NK-92 (cell line): ENCODE results near the gene STAT1.
"Not testable (repeated sequence)": the region's sequence is repeated elsewhere in the genome, so short reads cannot be mapped to it uniquely, and the experiment has no call there.

ENCODE experiments used
- DNase-seq: peaks from one replicate; lab custom pipeline; 2025; ENCODE audit not compliant: unreplicated experiment; lab: John Stamatoyannopoulos, UW

The STAT1 gene

DNA sequence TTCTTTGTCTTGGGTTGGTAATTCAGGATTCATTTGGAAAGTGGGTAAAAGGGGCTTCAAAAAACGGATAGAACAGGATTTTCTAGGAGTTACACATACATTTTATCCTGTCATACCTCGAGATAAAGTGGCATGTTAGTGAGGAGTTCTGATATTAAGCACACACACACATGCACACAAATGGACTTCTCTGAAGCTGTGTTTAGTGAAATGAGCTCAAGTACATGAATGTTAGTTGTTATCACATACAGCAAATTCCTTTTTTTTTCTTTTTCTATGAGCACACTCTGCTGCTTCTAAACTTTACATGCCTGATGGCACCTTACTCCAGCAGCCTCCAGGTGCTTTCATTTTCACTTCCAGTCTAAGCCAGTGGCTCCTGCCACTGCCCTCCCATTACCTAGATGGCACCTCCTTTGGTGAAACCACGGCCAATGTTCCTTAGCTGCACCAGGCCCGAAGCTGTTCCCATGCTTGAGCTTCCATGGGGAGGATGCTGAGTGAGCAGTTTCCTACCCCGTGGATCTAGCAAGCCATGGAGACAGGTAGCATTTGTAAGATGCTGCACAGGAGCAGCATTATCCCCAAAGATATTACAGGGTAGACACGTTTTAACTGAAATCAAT, 49.7 kb downstream of the STAT1 start:
- DNase-seq: no peak

DNA sequence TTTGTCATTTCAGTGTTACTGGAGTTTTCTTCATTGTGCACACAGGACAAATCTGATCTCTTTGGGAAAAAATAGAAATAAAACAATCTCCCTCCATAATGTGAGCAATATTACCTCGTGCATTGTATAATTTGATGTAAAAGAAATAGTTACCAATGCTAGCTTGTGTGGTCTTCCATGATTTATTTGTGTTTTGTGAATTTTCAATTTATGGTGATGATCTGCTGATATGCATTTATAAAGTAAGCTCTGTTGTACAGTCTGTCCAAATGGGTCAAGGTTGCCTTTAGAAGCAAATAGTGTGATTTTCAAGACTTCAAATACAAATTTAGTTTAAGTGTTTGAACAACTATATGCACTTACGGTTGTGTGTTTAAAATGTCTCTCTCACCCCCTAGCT, 50.9 kb downstream of the STAT1 start:
- DNase-seq: no peak

DNA sequence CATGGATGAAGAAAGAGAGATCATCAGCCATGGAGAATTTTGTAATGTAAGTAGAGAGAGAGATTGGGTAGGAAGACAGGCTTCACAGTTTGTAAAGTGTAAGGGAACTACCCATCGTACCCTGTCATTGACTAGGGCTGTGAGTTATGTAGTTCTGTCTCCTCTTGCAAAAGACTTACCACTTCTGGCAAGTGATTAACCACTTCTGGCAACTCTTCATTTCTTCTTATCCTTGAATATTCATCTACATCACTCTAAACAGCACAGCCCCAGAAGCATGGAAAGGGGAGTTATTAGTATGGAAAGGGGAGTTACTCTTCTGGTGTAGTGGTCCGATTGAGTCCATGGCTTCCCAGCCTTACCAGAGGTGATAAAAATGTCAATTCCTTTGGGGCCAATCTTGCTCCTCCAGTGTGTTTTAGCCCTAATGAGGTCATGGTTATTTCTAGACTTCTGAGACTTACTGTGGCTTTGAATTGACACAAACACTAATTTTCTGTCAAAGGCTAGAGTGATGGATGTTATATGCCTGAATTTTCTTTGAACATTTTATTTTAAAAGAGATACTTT, 52.0 kb downstream of the STAT1 start:
- DNase-seq: no peak

DNA sequence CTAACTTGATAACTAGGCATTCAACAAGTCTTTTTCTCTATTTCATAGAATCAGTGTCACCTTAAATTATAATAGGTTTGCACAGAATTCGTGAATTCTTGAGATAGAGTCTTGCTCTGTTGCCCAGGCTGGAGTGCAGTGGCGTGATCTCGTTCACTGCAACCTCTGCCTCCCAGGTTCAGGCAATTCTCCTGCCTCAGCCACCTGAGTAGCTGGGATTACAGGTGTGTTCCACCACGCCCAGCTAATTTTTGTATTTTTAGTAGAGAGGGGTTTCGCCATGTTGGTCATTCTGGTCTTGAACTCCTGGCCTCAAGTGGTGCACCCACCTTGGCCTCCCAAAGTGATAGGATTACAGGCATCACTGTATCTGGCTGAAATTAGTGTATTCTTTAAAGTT, 52.9 kb downstream of the STAT1 start:
- not testable (repeated sequence) for DNase-seq

DNA sequence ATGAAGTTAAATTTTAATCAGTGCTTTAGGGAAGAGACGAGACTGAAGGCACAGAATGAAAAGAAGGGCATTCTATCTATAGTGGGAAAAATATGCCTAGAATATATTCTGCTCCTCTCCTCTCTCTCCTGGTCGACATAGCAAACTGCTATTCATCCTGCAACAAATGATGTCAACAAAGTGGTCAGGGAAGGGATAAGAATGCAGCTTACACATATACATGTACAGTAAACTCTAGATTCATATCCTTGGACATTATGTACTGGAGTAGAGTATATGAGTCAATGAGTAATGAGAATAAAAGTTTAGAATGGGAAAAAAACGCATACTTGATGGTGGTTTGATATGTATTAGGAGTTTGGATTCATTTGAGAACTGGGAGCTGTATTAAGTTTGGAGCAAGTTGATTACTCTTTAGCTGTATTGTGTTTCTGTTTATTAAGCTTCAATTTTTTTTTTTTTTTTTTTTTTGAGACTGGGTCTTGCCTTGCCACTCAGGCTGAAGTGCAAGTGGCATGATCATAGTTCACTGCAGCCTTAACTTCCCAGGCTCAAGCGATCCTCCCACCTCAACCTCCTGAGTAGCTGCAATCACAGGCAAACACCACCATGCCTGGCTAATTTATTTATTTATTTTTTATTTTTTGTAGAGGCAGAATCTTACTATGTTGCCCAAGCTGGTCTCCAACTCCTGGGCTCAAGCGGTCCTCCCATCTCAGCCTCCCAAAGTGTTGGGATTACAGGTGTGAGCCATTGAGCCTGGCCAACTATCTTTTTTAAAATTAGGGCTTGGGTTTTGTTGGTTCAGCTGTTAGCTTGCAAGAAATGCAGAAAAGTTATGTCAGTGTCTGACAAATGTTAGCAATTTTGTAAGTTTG, 53.8 kb downstream of the STAT1 start:
- DNase-seq: no peak

DNA sequence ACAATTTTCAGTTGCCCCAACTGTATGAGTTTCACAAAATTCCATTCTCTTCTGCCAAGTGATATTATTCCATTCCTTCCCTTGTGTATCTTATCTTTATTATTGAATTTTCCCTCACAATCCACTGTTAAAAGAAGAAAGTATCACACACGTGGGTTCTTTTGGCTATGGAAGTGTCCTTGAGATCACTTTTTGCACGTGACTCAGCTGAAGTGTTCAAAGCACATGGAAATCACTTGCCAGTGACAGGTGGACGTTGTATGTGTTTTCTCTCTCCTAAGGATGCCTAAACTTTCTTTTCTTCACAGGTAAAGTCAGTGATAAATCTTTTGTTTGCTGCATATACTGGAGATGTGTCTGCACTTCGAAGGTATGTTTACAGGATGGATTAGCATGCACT, 60.7 kb downstream of the STAT1 start:
- DNase-seq: no peak

DNA sequence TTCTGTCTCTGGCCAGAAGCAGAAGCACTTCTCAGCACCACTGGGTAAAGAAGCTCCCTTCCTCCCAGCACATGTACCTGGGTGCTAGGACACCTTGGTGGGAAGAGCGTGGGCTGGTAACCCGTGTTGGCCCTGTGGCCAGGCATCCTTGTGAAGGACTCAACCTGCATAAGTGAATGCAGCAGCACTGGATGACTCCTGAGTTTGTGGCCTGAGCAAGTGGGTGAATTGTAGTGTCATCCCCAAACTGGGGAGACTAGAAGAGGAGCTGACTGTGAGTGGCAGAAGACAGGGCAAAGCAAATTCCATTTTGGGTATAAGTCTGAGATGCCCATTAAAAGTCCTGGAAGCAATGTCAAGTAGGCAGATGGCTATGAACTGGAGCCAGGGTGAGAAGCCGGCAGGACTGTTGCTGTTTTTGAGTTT, 63.4 kb downstream of the STAT1 start:
- DNase-seq: no peak

DNA sequence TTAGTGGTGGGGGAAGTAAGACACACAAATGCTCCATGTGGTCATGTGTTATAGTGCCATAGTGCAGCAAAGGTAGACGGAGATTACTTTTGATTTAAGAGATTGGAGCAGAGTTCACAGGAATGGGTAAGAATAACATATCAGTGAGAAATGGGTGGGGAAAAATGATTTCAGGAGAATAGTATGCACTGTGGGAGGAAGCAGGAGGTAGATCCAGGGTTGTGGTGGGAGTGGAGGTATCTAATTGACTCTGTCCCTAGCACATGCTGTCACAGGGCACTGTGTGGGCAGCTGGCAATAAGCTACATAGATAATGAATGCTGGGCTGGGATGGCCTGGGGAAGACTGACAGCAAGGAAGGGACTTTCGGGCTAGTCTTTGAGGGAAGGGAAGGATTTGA, 65.3 kb downstream of the STAT1 start:
- DNase-seq: no peak

DNA sequence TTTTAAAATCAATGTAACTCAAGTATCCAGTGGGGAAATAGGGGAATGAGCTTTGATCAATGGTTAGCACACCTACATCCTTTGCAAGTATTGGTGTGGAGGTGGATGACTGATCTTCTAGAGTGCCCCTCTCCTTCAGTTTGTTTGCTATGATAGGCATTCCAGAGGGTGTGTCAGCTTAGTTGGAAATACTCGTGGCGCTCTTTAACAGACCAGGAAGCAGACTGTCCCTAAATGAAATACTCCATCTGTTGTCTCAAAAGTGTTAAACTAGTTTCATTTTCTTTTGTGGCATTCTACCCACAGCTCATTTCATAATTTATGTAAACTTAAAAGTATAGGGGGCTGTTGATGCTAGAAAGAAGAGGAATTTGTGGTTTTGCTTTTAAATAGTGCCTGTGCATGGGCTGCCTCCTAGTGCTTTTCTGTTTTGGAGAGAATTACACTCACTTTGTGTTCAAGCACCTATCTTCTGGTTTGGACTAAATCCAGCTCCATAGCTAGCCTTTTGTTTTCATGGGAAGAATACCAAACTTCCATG, 66.2 kb downstream of the STAT1 start:
- no peak for DNase-seq

DNA sequence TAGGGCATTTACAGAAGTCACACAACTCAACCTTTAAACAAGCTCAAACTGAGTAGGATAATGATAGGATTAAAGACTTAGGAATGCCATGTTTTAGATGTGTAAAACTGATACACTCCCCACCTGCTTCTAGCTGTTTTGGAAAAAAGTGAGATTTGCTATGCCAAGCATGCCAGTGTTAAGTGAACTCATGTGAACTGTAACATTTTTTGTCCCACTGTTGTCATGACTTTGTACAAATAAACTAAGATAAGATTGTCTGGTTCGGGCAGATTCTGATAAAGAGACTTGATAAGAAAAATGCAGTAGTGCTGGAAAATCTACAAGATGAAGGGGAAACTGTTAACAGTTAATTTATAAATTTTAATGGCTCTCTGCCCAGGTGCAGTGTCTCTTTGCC, 66.8 kb downstream of the STAT1 start:
- no peak for DNase-seq

DNA sequence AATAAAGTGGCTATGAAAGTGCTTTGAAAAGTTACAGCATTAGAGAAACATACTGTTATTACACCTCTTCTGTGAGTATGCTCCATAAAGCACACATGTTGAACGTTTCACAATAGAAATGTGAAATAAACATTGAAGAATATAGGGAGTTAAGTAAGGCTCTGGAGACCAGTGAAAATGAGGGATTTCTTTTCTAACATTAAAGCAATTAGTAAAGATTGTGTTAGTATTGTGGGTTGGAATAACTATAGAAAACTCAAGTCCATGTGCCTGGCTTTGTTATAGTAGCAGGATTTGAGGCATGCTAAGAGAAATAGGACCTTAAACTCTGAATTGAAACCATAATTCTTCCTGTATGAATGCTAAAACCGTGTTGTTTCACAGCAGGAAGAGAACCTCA, 70.3 kb downstream of the STAT1 start:
- no peak for DNase-seq

DNA sequence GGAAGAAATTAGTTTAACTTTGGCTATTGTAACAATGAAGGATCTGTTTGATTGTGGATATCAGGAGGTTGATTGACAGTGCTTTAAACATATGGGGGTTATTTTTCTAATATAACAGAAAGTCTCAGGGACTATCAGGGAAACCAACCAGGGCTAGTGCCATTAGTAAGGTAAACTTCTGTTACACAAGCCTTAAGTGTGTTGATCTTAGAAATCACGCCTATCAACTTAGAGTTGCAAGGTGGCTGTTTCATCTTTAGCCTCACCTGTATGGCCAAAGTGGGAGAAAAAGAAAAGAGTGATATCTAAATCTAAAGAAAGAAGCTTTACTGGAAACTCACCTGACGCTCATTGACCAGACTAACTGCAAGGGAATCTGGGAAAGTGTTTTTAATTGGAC, 71.3 kb downstream of the STAT1 start:
- DNase-seq: no peak

DNA sequence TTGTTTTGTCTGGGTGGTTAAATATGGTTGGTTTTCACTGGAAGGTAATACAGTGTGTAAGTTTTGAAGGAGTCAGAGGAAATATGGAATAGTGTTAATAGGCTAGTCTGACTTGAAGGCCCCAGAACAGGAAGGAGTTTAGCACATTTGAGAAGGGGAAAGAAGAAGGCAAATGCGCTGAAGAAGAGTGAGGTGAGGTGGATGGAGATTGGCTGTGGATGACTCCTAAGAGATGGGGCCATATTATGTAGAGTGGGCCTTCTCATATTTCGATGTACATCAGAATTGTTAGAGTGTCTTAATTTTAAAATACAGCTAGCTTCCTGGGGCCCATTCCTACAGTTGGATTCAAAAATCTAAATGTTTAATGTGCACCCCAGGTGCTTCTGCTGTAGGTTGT, 72.4 kb downstream of the STAT1 start:
- no peak for DNase-seq

DNA sequence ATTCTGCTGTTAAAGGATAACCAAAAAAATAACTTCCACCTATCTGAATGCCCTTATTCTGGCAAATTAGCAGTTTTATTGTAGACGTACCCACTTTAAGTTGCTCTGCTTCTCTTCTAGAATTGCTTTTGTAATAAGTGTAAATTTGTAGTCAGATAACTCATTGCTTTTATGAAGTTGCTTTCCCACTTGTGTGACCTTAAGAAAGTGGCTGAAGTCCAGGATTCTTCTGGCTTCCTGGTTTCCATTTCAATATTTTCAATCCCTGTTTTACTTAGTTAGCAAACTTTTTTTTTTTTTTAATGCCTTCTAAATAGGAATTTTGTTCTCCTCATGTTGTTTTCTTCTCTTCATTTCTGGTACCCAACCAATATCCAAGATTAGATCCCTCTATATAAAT, 73.5 kb downstream of the STAT1 start:
- DNase-seq: no peak

DNA sequence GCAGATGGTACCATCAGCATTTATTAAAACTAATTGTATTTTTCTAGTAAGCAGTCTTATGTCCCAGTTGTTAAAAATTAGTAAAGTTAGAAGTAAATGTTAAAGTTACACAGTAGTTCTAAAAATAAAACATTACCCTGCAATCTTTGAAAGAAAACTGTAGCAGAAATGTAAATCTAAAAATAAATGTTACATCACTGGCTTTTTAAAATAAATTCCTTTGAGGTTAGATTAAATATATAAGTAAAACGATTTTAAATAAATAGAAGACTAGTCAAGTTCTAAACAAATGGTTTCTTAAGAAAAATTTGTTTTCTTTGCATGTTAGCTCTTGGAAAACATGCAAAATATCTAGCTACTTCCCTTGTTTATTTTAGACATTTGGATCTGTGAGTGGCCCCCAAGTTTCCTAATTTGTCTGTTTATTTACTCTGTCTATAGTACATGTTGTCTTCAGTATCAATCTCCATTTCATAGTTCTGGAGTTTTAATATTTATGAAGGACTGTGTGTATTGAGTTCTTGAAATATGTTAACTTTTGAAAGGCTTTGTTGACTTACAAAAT, 75.1 kb downstream of the STAT1 start:
- DNase-seq: no peak

DNA sequence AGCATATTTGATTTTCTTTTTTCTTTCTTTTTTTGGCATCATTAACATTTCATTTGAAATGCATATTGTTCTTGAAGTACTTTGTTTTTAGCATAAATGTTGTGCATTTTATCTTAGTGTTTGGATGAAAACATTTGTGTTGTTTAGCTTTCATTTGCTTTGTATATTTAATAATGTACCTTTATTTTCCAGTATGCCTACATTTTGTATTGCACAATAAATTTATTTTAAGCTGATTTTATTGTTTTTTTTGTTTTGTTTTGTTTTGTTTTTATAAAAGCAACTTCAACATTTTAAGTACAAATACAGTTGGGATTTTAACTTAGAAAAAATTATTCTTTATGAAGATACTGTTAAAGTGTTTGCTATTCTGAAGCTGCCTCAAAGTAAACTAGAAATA, 78.9 kb downstream of the STAT1 start:
- DNase-seq: no peak

DNA sequence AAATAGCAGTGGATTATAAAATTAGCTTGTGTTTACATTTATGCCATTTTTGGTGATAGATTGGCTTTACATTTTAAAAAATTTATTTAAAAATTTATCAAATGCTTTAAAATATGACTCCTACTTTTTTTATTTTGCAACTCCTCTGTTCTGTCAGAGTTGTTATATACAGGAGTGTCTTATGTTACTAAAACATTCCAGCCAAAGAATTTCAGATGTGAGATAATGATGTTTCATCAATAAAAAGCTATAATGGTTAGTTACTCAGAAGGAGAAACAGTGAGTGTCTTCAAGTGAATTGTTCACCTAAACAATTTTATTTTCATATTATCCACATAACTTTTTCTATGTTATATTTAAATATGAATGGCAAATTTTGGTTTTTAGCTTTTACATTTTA, 80.6 kb downstream of the STAT1 start:
- DNase-seq: no peak

DNA sequence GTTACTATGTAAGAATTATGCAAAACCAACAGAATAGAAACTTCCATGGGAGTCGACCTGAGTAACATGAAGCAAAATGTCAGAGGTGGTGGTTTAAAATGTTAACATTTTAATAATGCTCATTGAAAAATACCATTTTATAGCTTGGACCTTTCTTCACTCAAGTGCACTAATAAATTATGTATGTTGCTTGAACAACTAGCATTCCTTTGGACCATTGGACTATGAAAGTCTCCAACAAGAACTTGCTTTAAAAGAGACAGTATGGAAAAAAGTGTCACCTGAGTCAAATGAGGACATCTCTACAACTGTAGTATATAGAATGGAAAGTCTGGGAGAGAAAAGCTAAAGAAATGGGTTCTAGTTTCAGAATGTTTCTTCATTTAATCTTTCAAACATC, 81.5 kb downstream of the STAT1 start:
- no peak for DNase-seq

DNA sequence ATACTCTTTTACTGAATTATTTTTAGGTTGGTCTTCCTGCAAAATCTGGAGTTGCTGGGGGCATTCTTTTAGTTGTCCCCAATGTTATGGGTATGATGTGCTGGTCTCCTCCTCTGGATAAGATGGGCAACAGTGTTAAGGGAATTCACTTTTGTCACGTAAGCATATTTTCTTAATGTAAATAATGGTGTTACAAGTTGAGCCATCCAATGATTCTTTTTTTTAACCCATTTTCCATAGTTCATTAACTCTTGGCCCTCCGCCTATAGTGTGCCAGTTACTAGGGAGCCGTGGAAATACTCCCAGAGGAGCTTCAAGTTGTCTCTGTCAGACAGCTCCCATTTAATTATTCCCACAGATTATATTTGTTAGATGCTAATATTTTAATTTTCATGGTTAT, 83.6 kb downstream of the STAT1 start:
- no peak for DNase-seq

DNA sequence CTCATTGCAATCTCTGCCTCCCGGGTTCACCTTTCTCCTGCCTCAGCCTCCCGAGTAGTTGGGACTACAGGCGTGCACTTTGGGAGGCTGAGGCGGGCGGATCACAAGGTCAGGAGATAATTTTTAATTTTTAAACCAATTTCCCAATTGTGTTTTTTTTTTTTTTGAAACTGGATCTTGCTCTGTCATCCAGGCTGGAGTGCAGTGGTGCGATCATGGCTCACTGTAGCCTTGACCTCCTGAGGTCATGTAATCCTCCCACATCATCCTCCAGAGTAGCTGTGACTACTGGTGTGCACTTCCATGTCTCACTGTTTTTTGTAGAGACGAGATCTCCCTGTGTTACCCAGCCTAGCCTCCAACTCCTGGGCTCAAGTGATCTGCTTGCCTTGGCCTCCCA, 84.1 kb downstream of the STAT1 start:
- no peak for DNase-seq

DNA sequence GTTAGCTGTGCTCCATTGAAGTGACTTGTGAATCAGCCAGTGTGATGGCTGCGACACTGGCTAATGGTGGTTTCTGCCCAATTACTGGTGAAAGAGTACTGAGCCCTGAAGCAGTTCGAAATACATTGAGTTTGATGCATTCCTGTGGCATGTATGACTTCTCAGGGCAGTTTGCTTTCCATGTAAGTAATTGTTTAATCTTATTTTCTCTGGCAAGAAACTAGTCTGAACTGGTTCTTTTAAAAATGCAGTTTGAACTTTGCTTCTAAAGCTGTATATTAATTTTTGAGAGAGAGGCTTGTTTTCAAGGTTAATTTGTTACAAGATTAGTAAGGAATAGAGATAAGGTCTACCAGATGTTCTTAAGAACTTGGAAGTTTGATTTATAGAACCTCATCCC, 86.7 kb downstream of the STAT1 start:
- no peak for DNase-seq

DNA sequence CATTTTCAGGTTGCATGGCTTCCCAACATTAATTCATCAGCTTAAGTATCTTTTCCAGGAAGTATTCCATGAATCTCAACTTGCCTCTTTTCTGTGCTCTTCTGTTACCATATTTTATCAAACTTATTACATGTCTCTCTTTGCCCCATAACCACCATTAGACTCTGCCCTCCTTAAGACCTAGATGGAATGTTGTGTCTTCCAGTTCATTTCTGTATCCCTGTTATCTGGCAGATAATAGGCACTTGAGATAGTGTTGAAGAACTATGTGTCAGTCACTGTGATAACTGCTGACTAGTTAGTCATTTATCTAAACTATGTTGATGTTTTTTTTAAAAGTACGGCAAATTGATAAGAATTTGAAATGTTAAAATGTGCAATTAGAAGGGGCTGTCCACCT, 91.6 kb downstream of the STAT1 start:
- no peak for DNase-seq
